Adrenal gland (tissue), 5 donors: ENCODE results near the gene RBBP4.

ENCODE experiments used
- POLR2A ChIP-seq, 2 donors: fragments of 450-650 bp; IDR thresholded peaks; one replicate each; pipeline ENCODE4 v1.6.1; 2017; ENCODE audit warnings: antibody characterized with exemption in 2 of 2, mild to moderate bottlenecking in 2 of 2, moderate library complexity in 1 of 2
- TF ChIP-seq, protein P1 (sequence below), 6 experiments: fragments of 450-650 bp in 4 of 6; fragments of 200-600 bp in 2 of 6; sonication (generic) in 1 of 6; IDR thresholded peaks; 1 replicate in 5 of 6; 2 replicates in 1 of 6; pipeline versions ENCODE4 v1.5.1 to v1.8.0; 2016 to 2021; ENCODE audit warnings: antibody characterized with exemption in 6 of 6, mild to moderate bottlenecking in 2 of 6, moderate library complexity in 1 of 6
- donor health status: DM: no; HTN: no; CAD: no.

DNA sequence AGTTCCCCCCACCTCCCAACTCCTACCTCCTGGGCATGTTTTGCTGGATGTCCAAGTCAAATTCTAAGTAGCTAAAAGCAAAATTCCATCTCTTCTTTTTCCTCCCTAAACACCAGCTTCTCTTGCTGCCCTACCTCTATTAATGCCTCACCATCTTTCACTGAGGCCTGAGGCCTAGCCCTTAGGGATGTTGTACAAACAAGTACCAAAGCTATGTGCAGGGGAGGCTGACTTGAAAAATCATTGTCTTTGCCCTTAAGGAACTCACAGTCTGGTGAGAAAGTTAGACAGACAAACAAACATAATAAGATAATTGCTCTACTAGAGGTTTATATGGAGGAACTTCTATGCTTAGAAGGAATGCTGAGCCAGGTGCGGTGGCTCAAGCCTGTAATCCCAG, 76.9 kb downstream of the RBBP4 start:
- TF ChIP-seq, protein P1, sequence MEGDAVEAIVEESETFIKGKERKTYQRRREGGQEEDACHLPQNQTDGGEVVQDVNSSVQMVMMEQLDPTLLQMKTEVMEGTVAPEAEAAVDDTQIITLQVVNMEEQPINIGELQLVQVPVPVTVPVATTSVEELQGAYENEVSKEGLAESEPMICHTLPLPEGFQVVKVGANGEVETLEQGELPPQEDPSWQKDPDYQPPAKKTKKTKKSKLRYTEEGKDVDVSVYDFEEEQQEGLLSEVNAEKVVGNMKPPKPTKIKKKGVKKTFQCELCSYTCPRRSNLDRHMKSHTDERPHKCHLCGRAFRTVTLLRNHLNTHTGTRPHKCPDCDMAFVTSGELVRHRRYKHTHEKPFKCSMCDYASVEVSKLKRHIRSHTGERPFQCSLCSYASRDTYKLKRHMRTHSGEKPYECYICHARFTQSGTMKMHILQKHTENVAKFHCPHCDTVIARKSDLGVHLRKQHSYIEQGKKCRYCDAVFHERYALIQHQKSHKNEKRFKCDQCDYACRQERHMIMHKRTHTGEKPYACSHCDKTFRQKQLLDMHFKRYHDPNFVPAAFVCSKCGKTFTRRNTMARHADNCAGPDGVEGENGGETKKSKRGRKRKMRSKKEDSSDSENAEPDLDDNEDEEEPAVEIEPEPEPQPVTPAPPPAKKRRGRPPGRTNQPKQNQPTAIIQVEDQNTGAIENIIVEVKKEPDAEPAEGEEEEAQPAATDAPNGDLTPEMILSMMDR (IDR thresholded peaks at IDR 0.05), result no peak
- TF ChIP-seq POLR2A (IDR thresholded peaks at IDR 0.05), result no peak
